Measurements from ENCODE around the gene MACO1. TPM values are rescaled to one million over a fixed set of nuclear protein-coding genes. Genes with fewer than 3 reads are reported as not detected.

Gene MACO1
- total and polyA plus RNA-seq, 9 of the 15 experiments (the other 6 are each of a cell fraction or from before 2014, with no cell fraction given) = 4.6 to 28.4 (median 21.7) TPM

DNA sequence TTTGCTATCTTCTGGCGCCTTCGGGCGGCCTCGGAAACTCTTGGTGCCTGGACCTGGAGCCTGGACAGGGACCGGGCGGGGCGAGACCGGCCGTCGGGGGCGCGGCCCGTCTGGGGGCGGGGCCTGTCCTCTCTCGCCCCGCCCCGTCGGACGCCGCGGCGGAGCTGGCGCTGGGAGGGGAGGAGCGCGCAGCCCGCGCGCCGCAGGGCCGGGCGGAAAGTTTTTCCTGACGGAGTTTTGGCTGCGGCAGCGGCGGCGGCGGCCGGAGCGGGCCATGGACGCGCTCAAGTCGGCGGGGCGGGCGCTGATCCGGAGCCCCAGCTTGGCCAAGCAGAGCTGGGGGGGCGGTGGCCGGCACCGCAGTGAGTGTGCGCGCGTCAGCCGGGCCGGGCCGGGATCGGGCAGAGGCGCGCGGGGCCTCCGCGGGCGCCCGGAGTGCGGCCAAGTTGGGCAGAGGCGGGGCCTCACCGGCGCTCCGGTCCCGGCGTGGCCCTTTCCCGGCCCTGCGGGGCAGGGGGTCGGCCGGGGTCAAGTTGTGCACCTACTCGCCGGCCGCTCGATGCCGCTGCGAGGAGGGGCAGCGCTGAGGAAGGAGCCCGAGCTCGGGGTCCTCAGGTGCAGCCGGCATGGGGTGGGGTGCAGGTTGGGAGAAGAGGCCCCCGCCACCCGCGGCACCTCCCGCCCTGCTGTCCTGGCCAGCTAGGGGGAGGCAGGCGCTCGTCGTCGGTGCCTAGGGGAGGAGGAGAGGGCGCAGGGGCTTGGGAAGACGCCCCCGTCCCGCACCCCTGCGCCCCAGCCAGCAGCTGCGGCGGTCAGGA lies 112.9 kb downstream of the MACO1 start, which contains the start of gene LDLRAP1 (continued):
- TF ChIP-seq, protein P1, sequence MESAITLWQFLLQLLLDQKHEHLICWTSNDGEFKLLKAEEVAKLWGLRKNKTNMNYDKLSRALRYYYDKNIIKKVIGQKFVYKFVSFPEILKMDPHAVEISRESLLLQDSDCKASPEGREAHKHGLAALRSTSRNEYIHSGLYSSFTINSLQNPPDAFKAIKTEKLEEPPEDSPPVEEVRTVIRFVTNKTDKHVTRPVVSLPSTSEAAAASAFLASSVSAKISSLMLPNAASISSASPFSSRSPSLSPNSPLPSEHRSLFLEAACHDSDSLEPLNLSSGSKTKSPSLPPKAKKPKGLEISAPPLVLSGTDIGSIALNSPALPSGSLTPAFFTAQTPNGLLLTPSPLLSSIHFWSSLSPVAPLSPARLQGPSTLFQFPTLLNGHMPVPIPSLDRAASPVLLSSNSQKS (CRISPR knock-in tag; IDR thresholded peaks at IDR 0.05) = no peak
- TF ChIP-seq, protein P2, sequence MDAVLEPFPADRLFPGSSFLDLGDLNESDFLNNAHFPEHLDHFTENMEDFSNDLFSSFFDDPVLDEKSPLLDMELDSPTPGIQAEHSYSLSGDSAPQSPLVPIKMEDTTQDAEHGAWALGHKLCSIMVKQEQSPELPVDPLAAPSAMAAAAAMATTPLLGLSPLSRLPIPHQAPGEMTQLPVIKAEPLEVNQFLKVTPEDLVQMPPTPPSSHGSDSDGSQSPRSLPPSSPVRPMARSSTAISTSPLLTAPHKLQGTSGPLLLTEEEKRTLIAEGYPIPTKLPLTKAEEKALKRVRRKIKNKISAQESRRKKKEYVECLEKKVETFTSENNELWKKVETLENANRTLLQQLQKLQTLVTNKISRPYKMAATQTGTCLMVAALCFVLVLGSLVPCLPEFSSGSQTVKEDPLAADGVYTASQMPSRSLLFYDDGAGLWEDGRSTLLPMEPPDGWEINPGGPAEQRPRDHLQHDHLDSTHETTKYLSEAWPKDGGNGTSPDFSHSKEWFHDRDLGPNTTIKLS (IDR thresholded peaks at IDR 0.05; ENCODE audit: borderline replicate concordance, low read depth) = 0 out of 2 replicates have a peak, but pooled peaks have one; percentile 55
- TF ChIP-seq MYNN (IDR thresholded peaks at IDR 0.05) (no peak), MYNN (CRISPR knock-in tag; IDR thresholded peaks at IDR 0.05) (no peak), SIN3A (IDR thresholded peaks at IDR 0.05; ENCODE audit: borderline replicate concordance in 2 of 2, control insufficient read depth in 1 of 2, low read depth in 2 of 2, low read length in 2 of 2) (no peak; a peak in 1 of 4 replicates), ZNF3 (CRISPR knock-in tag; IDR thresholded peaks at IDR 0.05) (no peak), ZNF263 (CRISPR knock-in tag; IDR thresholded peaks at IDR 0.05; ENCODE audit: borderline replicate concordance) (peak; percentile 61), GTF2F1 (IDR thresholded peaks at IDR 0.05; ENCODE audit: low read depth, low read length) (no peak), NCOA6 (IDR thresholded peaks at IDR 0.05) (no peak), DNMT1 (IDR thresholded peaks at IDR 0.05) (no peak), CREM (IDR thresholded peaks at IDR 0.05; ENCODE audit: low read depth) (peak; percentile 18), NFRKB (IDR thresholded peaks at IDR 0.05; ENCODE audit: low read depth) (no peak), STAT5A (IDR thresholded peaks at IDR 0.05; ENCODE audit: borderline replicate concordance, low read length) (no peak), NFE2L1 (tag; IDR thresholded peaks at IDR 0.05; ENCODE audit: borderline replicate concordance, low read depth) (no peak), EGR1 (conservative IDR thresholded peaks at IDR 0.05) (peak; percentile 20; the same call in 1 of the 2 replicates)
- TF ChIP-seq, protein P3, sequence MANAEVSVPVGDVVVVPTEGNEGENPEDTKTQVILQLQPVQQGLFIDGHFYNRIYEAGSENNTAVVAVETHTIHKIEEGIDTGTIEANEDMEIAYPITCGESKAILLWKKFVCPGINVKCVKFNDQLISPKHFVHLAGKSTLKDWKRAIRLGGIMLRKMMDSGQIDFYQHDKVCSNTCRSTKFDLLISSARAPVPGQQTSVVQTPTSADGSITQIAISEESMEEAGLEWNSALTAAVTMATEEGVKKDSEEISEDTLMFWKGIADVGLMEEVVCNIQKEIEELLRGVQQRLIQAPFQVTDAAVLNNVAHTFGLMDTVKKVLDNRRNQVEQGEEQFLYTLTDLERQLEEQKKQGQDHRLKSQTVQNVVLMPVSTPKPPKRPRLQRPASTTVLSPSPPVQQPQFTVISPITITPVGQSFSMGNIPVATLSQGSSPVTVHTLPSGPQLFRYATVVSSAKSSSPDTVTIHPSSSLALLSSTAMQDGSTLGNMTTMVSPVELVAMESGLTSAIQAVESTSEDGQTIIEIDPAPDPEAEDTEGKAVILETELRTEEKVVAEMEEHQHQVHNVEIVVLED (CRISPR knock-in tag; IDR thresholded peaks at IDR 0.05) = peak; percentile 87
- TF ChIP-seq, protein P4, sequence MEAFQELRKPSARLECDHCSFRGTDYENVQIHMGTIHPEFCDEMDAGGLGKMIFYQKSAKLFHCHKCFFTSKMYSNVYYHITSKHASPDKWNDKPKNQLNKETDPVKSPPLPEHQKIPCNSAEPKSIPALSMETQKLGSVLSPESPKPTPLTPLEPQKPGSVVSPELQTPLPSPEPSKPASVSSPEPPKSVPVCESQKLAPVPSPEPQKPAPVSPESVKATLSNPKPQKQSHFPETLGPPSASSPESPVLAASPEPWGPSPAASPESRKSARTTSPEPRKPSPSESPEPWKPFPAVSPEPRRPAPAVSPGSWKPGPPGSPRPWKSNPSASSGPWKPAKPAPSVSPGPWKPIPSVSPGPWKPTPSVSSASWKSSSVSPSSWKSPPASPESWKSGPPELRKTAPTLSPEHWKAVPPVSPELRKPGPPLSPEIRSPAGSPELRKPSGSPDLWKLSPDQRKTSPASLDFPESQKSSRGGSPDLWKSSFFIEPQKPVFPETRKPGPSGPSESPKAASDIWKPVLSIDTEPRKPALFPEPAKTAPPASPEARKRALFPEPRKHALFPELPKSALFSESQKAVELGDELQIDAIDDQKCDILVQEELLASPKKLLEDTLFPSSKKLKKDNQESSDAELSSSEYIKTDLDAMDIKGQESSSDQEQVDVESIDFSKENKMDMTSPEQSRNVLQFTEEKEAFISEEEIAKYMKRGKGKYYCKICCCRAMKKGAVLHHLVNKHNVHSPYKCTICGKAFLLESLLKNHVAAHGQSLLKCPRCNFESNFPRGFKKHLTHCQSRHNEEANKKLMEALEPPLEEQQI (IDR thresholded peaks at IDR 0.05) = no peak
- TF ChIP-seq, protein P5, sequence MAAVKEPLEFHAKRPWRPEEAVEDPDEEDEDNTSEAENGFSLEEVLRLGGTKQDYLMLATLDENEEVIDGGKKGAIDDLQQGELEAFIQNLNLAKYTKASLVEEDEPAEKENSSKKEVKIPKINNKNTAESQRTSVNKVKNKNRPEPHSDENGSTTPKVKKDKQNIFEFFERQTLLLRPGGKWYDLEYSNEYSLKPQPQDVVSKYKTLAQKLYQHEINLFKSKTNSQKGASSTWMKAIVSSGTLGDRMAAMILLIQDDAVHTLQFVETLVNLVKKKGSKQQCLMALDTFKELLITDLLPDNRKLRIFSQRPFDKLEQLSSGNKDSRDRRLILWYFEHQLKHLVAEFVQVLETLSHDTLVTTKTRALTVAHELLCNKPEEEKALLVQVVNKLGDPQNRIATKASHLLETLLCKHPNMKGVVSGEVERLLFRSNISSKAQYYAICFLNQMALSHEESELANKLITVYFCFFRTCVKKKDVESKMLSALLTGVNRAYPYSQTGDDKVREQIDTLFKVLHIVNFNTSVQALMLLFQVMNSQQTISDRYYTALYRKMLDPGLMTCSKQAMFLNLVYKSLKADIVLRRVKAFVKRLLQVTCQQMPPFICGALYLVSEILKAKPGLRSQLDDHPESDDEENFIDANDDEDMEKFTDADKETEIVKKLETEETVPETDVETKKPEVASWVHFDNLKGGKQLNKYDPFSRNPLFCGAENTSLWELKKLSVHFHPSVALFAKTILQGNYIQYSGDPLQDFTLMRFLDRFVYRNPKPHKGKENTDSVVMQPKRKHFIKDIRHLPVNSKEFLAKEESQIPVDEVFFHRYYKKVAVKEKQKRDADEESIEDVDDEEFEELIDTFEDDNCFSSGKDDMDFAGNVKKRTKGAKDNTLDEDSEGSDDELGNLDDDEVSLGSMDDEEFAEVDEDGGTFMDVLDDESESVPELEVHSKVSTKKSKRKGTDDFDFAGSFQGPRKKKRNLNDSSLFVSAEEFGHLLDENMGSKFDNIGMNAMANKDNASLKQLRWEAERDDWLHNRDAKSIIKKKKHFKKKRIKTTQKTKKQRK (IDR thresholded peaks at IDR 0.05; ENCODE audit: borderline replicate concordance, low read depth, low read length) = no peak

Measured in K562 (cell line).